Measurements from ENCODE around the gene MRPL10. TPM values are rescaled to one million over a fixed set of nuclear protein-coding genes. Genes with fewer than 3 reads are reported as not detected.

MRPL10 gene
- total RNA-seq, 4 donors from 2014 or later = 23.2 to 36.6 (median 30.0) TPM

DNA sequence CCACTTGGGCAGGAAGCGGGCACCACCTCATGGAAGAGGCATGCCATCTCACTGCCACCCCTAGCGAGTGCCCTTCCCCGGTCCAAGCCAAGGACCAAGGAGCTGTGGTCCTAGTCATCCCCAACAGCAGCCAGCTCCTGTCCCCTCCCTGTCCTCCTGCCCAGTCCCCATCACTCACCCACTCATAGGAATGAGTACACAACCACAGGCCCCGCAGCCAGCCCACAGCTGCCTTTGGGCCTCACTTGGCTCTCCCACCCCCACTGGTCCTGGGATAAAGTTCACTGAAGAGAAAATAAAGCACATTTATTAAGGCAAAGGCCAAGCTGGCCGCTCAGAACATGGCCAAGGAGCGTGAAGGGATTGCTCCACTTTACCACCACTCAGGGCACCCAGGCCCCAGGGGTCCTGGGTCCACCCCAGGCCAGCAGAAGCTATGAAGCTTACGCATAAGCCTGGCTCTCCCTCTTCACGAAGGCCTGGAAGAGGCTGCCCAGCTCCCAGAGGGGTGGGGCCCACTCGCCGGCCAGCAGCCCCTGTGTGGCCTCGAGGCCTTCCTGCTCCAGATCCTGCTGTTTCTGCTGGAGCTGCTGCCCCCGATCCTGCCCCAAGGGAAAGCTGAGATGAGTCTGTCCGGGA, 6.2 kb upstream of the MRPL10 start:
- no peak for DNase-seq
- no peaks in the 10 kb centered on the region for H3K27me3 ChIP-seq
- peak overlapping the region in 1 of 4 donors; percentile 19 for H3K27ac ChIP-seq
- intact Hi-C loops (cut with DNase I) = no loop called here
- H3K36me3 ChIP-seq = peaks cover 0 to 35% (median 0%) of the 10 kb centered on the region in 3 donors
- no peak for TF ChIP-seq CTCF (IDR thresholded peaks at IDR 0.05)
- TF ChIP-seq POLR2A (IDR thresholded peaks at IDR 0.05) = no peak
- no peak overlapping the region for H3K4me3 ChIP-seq
- H3K9me3 ChIP-seq = no peaks in the 10 kb centered on the region
- 87 to 100% methylated on average over 3 to 6 of the region's 13 CpGs for WGBS, 2 donors
- peaks cover 9 to 40% (median 18%) of the 10 kb centered on the region in 3 donors for H3K4me1 ChIP-seq

GRCh38 chr17:47836601-47837000, 5.3 kb upstream of the MRPL10 start:
- Histone ChIP-seq H3K9me3 (no peaks in the 10 kb centered on the region), H3K27me3 (no peaks in the 10 kb centered on the region), H3K4me3 (no peak overlapping the region), H3K36me3 (peaks cover 0 to 35% (median 0%) of the 10 kb centered on the region in 3 donors), H3K27ac (no peak overlapping the region), H3K4me1 (peaks cover 9 to 38% (median 20%) of the 10 kb centered on the region in 3 donors)
- intact Hi-C loops (cut with DNase I) = no loop called here
- DNase-seq = no peak
- TF ChIP-seq POLR2A (IDR thresholded peaks at IDR 0.05) (no peak), CTCF (IDR thresholded peaks at IDR 0.05) (no peak)
- WGBS, 2 donors = 50% methylated on average over 1 of the region's 6 CpGs; no CpG with 5 or more reads in 1 of the 2 donors

- H3K9me3 ChIP-seq = no peaks in the 10 kb centered on the region
- intact Hi-C loops (cut with DNase I) = no loop called here
- H3K27ac ChIP-seq = peak overlapping the region in 1 of 4 donors; percentile 27
- peaks cover 0 to 35% (median 0%) of the 10 kb centered on the region in 3 donors for H3K36me3 ChIP-seq
- DNase-seq = no peak
- H3K4me3 ChIP-seq = no peak overlapping the region
- H3K27me3 ChIP-seq = no peaks in the 10 kb centered on the region
- TF ChIP-seq CTCF (IDR thresholded peaks at IDR 0.05) (no peak), POLR2A (IDR thresholded peaks at IDR 0.05) (no peak)
- WGBS, 2 donors = 56 to 66% methylated on average over 5 of the region's 5 CpGs
- peaks cover 7 to 37% (median 20%) of the 10 kb centered on the region in 3 donors for H3K4me1 ChIP-seq
Observed at GRCh38 chr17:47834756-47835155, 3.4 kb upstream of the MRPL10 start.

- H3K4me1 ChIP-seq = peaks cover 7 to 29% (median 19%) of the 10 kb centered on the region in 3 donors
- peaks cover 4 to 36% (median 13%) of the 10 kb centered on the region in 3 donors for H3K36me3 ChIP-seq
- TF ChIP-seq POLR2A (IDR thresholded peaks at IDR 0.05) (no peak), CTCF (IDR thresholded peaks at IDR 0.05) (no peak)
- H3K27ac ChIP-seq = peak overlapping the region in 2 of 4 donors; percentile 86 to 88
- intact Hi-C loops (cut with DNase I) = no loop called here
- H3K27me3 ChIP-seq = no peaks in the 10 kb centered on the region
- 8 to 14% methylated on average over 7 of the region's 7 CpGs for WGBS, 2 donors
- no peak for DNase-seq
- no peaks in the 10 kb centered on the region for H3K9me3 ChIP-seq
- peak overlapping the region; percentile 66 to 97 (median 79) for H3K4me3 ChIP-seq
Observed at GRCh38 chr17:47831934-47832327, 590 bp upstream of the MRPL10 start.

- DNase-seq = no peak
- H3K27ac ChIP-seq = peak overlapping the region; percentile 75 to 88 (median 82)
- intact Hi-C loops (cut with DNase I) = no loop called here
- no peaks in the 10 kb centered on the region for H3K27me3 ChIP-seq
- peaks cover 7 to 29% (median 19%) of the 10 kb centered on the region in 3 donors for H3K4me1 ChIP-seq
- TF ChIP-seq POLR2A (IDR thresholded peaks at IDR 0.05) (no peak), CTCF (IDR thresholded peaks at IDR 0.05) (no peak)
- peak overlapping the region; percentile 66 to 97 (median 79) for H3K4me3 ChIP-seq
- peaks cover 13 to 36% (median 25%) of the 10 kb centered on the region in 3 donors for H3K36me3 ChIP-seq
- H3K9me3 ChIP-seq = no peaks in the 10 kb centered on the region
- WGBS, 2 donors = 53 to 63% methylated on average over 10 to 15 of the region's 18 CpGs
Observed at GRCh38 chr17:47830396-47831002, 842 bp downstream of the MRPL10 start.
